Stimulated activated CD8-positive, alpha-beta memory T cell treated with anti-CD3 and anti-CD28 coated beads, Interleukin-2, amount 100 ng/mL, for 48 hours (primary cell): Measurements from ENCODE around the gene TMPRSS12.
"Not testable (repeated sequence)": the region's sequence is repeated elsewhere in the genome, so short reads cannot be mapped to it uniquely, and the experiment has no call there.

Experiments used
- DNase-seq, 2 donors: peaks; one replicate each; pipeline ENCODE4 v3.0.0-alpha.2; 2020; ENCODE audit warnings: low read depth in 2 of 2

TMPRSS12 gene

GRCh38 chr12:50859621-50860310, 17.0 kb downstream of the TMPRSS12 start:
- DNase-seq: no peak

- no peak for DNase-seq
Measured at GRCh38 chr12:50862316-50862715, 19.6 kb downstream of the TMPRSS12 start.

- no peak for DNase-seq
Measured at GRCh38 chr12:50865266-50865665, 22.5 kb downstream of the TMPRSS12 start.

GRCh38 chr12:50868881-50869280, 26.2 kb downstream of the TMPRSS12 start:
- DNase-seq: not testable (repeated sequence)

- DNase-seq: no peak
Measured at GRCh38 chr12:50882563-50882962, 39.8 kb downstream of the TMPRSS12 start.

GRCh38 chr12:50887191-50887590, 44.5 kb downstream of the TMPRSS12 start:
- DNase-seq: no peak

GRCh38 chr12:50888666-50889065, 45.9 kb downstream of the TMPRSS12 start:
- no peak for DNase-seq

GRCh38 chr12:50894241-50894640, 51.5 kb downstream of the TMPRSS12 start:
- no peak for DNase-seq

- DNase-seq: no peak
Measured at GRCh38 chr12:50901685-50902113, 59.0 kb downstream of the TMPRSS12 start.

GRCh38 chr12:50908479-50908878, 65.8 kb downstream of the TMPRSS12 start:
- DNase-seq: not testable (repeated sequence)

GRCh38 chr12:50912361-50912760, 69.6 kb downstream of the TMPRSS12 start:
- DNase-seq: not testable (repeated sequence)

GRCh38 chr12:50913224-50913623, 70.5 kb downstream of the TMPRSS12 start:
- no peak for DNase-seq

- no peak for DNase-seq
Measured at GRCh38 chr12:50914872-50915484, 72.3 kb downstream of the TMPRSS12 start.

- no peak for DNase-seq
Measured at GRCh38 chr12:50916292-50916691, 73.6 kb downstream of the TMPRSS12 start.

- DNase-seq: no peak
Measured at GRCh38 chr12:50918584-50919316, 76.0 kb downstream of the TMPRSS12 start.

- DNase-seq: no peak
Measured at GRCh38 chr12:50922820-50923219, 80.1 kb downstream of the TMPRSS12 start.

- no peak for DNase-seq
Measured at GRCh38 chr12:50923361-50924130, 80.8 kb downstream of the TMPRSS12 start.

- no peak for DNase-seq
Measured at GRCh38 chr12:50924131-50924438, 81.4 kb downstream of the TMPRSS12 start.

- peak; percentile 13 to 17 for DNase-seq
Measured at GRCh38 chr12:50924439-50925341, 82.0 kb downstream of the TMPRSS12 start.

GRCh38 chr12:50925342-50925651, 82.6 kb downstream of the TMPRSS12 start:
- no peak for DNase-seq

GRCh38 chr12:50925920-50926319, 83.2 kb downstream of the TMPRSS12 start:
- DNase-seq: no peak
